Measurements from ENCODE around the gene ZFYVE21.
A peak's percentile ranks its signal among the peaks of the same experiment; 100 is the strongest.

ZFYVE21 gene

GRCh38 chr14:103729496-103730448 is 14.2 kb downstream of the ZFYVE21 start:
- Histone ChIP-seq H3K14ac (ENCODE audit: low read length) (peak overlapping the region; percentile 56), H4K8ac (ENCODE audit: low read depth, low read length) (no peak overlapping the region), H3K18ac (ENCODE audit: low read length) (no peak overlapping the region), H3K9me3 (replicated peaks in 1 of 2; ENCODE audit: control insufficient read depth in 2 of 2, insufficient read depth in 1 of 2, low read depth in 1 of 2, low read length in 2 of 2) (no peaks in the 10 kb centered on the region), H3K79me1 (ENCODE audit: low read depth, low read length) (peaks cover 23% of the 10 kb centered on the region), H3K23ac (ENCODE audit: low read depth, low read length, poor library complexity) (no peak overlapping the region), H2BK5ac (ENCODE audit: low read length) (no peak overlapping the region), H3K27ac (replicated peaks; ENCODE audit: low read length) (no peak overlapping the region), H2BK12ac (ENCODE audit: low read length) (no peak overlapping the region), H4K91ac (ENCODE audit: low read depth, low read length, poor library complexity) (no peak overlapping the region), H3K4me1 (ENCODE audit: control insufficient read depth in 2 of 2, insufficient read depth in 1 of 2, low read depth in 1 of 2, low read length in 2 of 2) (no peaks in the 10 kb centered on the region), H3K27me3 (ENCODE audit: control insufficient read depth in 3 of 3, insufficient read depth in 3 of 3, low read depth in 1 of 3, low read length in 3 of 3) (no peaks in the 10 kb centered on the region), H2AK5ac (ENCODE audit: low read depth, low read length) (no peak overlapping the region), H2AFZ (ENCODE audit: low read length) (no peak overlapping the region), H3K4me2 (ENCODE audit: insufficient read depth, low read length, poor library complexity, severe bottlenecking) (no peak overlapping the region), H2BK120ac (ENCODE audit: low read depth, low read length) (no peak overlapping the region), H3K4ac (ENCODE audit: low read length) (no peak overlapping the region), H2BK15ac (ENCODE audit: low read length) (no peak overlapping the region), H3K9ac (ENCODE audit: low read depth, low read length, poor library complexity) (peak overlapping the region; percentile 21), H3K36me3 (replicated peaks in 1 of 2; ENCODE audit: control insufficient read depth in 2 of 2, insufficient read depth in 2 of 2, low read length in 2 of 2) (peaks cover 33 to 78% of the 10 kb centered on the region in 2 donors), H3K4me3 (ENCODE audit: low read length in 2 of 2) (no peak overlapping the region)
- no CpG with 5 or more reads among the region's 24 CpGs for WGBS, 2 donors (ENCODE audit: extremely low coverage in 2 of 2, insufficient read length in 2 of 2, insufficient replicate concordance in 1 of 2)
- DNase-seq (ENCODE audit: low spot score): no peak

- WGBS, 2 donors (ENCODE audit: extremely low coverage in 2 of 2, insufficient read length in 2 of 2, insufficient replicate concordance in 1 of 2): no CpG with 5 or more reads among the region's 15 CpGs
- Histone ChIP-seq H3K14ac (ENCODE audit: low read length) (no peak overlapping the region), H3K4me3 (ENCODE audit: low read length in 2 of 2) (peak overlapping the region in 1 of 2 donors; percentile 2), H2BK15ac (ENCODE audit: low read length) (no peak overlapping the region), H3K4me2 (ENCODE audit: insufficient read depth, low read length, poor library complexity, severe bottlenecking) (no peak overlapping the region), H3K4ac (ENCODE audit: low read length) (no peak overlapping the region), H2BK5ac (ENCODE audit: low read length) (no peak overlapping the region), H3K18ac (ENCODE audit: low read length) (no peak overlapping the region), H2AK5ac (ENCODE audit: low read depth, low read length) (no peak overlapping the region), H2AFZ (ENCODE audit: low read length) (no peak overlapping the region), H3K79me1 (ENCODE audit: low read depth, low read length) (peaks cover 25% of the 10 kb centered on the region), H3K23ac (ENCODE audit: low read depth, low read length, poor library complexity) (peak overlapping the region; percentile 80), H3K27me3 (ENCODE audit: control insufficient read depth in 3 of 3, insufficient read depth in 3 of 3, low read depth in 1 of 3, low read length in 3 of 3) (no peaks in the 10 kb centered on the region), H2BK120ac (ENCODE audit: low read depth, low read length) (no peak overlapping the region), H4K91ac (ENCODE audit: low read depth, low read length, poor library complexity) (no peak overlapping the region), H3K9me3 (replicated peaks in 1 of 2; ENCODE audit: control insufficient read depth in 2 of 2, insufficient read depth in 1 of 2, low read depth in 1 of 2, low read length in 2 of 2) (no peaks in the 10 kb centered on the region), H3K9ac (ENCODE audit: low read depth, low read length, poor library complexity) (peak overlapping the region; percentile 38), H4K8ac (ENCODE audit: low read depth, low read length) (no peak overlapping the region), H3K4me1 (ENCODE audit: control insufficient read depth in 2 of 2, insufficient read depth in 1 of 2, low read depth in 1 of 2, low read length in 2 of 2) (no peaks in the 10 kb centered on the region), H2BK12ac (ENCODE audit: low read length) (no peak overlapping the region), H3K27ac (replicated peaks; ENCODE audit: low read length) (no peak overlapping the region), H3K36me3 (replicated peaks in 1 of 2; ENCODE audit: control insufficient read depth in 2 of 2, insufficient read depth in 2 of 2, low read length in 2 of 2) (peaks cover 35 to 83% of the 10 kb centered on the region in 2 donors)
- no peak for DNase-seq (ENCODE audit: low spot score)
Observed at GRCh38 chr14:103730490-103731035, 15.0 kb downstream of the ZFYVE21 start.

GRCh38 chr14:103731481-103731880 is 15.9 kb downstream of the ZFYVE21 start:
- Histone ChIP-seq H3K4ac (ENCODE audit: low read length) (no peak overlapping the region), H2BK12ac (ENCODE audit: low read length) (no peak overlapping the region), H2AFZ (ENCODE audit: low read length) (no peak overlapping the region), H3K9ac (ENCODE audit: low read depth, low read length, poor library complexity) (no peak overlapping the region), H3K27ac (replicated peaks; ENCODE audit: low read length) (no peak overlapping the region), H2BK5ac (ENCODE audit: low read length) (no peak overlapping the region), H3K9me3 (replicated peaks in 1 of 2; ENCODE audit: control insufficient read depth in 2 of 2, insufficient read depth in 1 of 2, low read depth in 1 of 2, low read length in 2 of 2) (no peaks in the 10 kb centered on the region), H3K14ac (ENCODE audit: low read length) (no peak overlapping the region), H3K79me1 (ENCODE audit: low read depth, low read length) (peaks cover 20% of the 10 kb centered on the region), H3K4me1 (ENCODE audit: control insufficient read depth in 2 of 2, insufficient read depth in 1 of 2, low read depth in 1 of 2, low read length in 2 of 2) (peaks cover 0 to 2% of the 10 kb centered on the region in 2 donors), H2BK15ac (ENCODE audit: low read length) (no peak overlapping the region), H3K4me3 (ENCODE audit: low read length in 2 of 2) (no peak overlapping the region), H3K36me3 (replicated peaks in 1 of 2; ENCODE audit: control insufficient read depth in 2 of 2, insufficient read depth in 2 of 2, low read length in 2 of 2) (peaks cover 35 to 73% of the 10 kb centered on the region in 2 donors), H3K27me3 (ENCODE audit: control insufficient read depth in 3 of 3, insufficient read depth in 3 of 3, low read depth in 1 of 3, low read length in 3 of 3) (no peaks in the 10 kb centered on the region), H4K91ac (ENCODE audit: low read depth, low read length, poor library complexity) (no peak overlapping the region), H3K23ac (ENCODE audit: low read depth, low read length, poor library complexity) (no peak overlapping the region), H2AK5ac (ENCODE audit: low read depth, low read length) (no peak overlapping the region), H3K18ac (ENCODE audit: low read length) (no peak overlapping the region), H4K8ac (ENCODE audit: low read depth, low read length) (no peak overlapping the region), H2BK120ac (ENCODE audit: low read depth, low read length) (no peak overlapping the region), H3K4me2 (ENCODE audit: insufficient read depth, low read length, poor library complexity, severe bottlenecking) (no peak overlapping the region)
- no peak for DNase-seq (ENCODE audit: low spot score)
- WGBS, 2 donors (ENCODE audit: extremely low coverage in 2 of 2, insufficient read length in 2 of 2, insufficient replicate concordance in 1 of 2): no CpG with 5 or more reads among the region's 15 CpGs
